GM10266 (cell line): ENCODE data around the gene PVALB.

Source experiments
- DNase-seq: peaks from one replicate; pipeline ENCODE4 v3.0.0; 2012; ENCODE audit errors: extremely low spot score
- TF ChIP-seq, protein P1 (sequence below): IDR thresholded peaks from 2 replicates; pipeline ENCODE4 v1.5.1; 2012; ENCODE audit warnings: mild to moderate bottlenecking, low read depth; ENCODE audit not compliant: control insufficient read depth, insufficient read depth; ENCODE audit errors: missing control alignments

The PVALB gene

DNA sequence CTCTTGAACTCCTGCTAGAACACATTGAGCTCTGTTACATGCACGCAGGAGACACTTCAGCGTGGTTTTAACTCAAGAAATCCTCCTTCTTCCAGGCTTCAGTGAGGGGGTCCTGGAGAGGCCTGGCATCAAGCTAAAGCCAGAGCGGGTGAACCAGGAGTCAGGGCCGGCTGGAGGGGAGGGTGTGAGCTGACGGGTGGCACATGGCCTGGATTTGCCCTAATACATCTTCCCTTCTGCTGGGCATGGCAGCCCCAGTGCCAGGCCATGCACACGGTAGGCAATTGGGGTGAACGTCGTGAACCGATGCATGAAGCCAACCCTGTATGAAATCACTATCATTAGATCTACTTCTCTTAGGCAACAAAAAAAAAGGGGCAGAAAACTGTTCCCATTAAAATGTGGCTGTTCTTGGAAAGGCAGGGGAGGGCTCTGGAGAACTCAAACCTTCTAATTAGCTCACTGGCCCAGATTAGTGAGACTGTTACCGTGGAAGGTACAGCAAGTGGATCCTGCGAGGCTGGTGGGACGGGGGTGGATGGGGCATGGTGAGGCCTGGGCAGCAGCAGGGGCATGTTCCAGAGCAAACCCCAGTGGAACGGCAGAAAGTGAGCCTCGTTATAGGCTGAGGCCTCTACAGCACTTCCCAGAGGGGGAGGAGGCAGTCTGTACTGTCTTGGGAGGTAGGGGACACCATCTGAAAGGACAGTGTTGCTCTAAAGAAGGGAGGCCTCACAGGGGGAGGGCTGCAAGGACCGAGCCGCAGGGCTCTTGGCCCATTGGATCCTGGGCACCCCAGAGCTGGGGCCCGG, 51.5 kb downstream of the PVALB start:
- DNase-seq, result no peak
- TF ChIP-seq, protein P1, sequence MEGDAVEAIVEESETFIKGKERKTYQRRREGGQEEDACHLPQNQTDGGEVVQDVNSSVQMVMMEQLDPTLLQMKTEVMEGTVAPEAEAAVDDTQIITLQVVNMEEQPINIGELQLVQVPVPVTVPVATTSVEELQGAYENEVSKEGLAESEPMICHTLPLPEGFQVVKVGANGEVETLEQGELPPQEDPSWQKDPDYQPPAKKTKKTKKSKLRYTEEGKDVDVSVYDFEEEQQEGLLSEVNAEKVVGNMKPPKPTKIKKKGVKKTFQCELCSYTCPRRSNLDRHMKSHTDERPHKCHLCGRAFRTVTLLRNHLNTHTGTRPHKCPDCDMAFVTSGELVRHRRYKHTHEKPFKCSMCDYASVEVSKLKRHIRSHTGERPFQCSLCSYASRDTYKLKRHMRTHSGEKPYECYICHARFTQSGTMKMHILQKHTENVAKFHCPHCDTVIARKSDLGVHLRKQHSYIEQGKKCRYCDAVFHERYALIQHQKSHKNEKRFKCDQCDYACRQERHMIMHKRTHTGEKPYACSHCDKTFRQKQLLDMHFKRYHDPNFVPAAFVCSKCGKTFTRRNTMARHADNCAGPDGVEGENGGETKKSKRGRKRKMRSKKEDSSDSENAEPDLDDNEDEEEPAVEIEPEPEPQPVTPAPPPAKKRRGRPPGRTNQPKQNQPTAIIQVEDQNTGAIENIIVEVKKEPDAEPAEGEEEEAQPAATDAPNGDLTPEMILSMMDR, result no peak

DNA sequence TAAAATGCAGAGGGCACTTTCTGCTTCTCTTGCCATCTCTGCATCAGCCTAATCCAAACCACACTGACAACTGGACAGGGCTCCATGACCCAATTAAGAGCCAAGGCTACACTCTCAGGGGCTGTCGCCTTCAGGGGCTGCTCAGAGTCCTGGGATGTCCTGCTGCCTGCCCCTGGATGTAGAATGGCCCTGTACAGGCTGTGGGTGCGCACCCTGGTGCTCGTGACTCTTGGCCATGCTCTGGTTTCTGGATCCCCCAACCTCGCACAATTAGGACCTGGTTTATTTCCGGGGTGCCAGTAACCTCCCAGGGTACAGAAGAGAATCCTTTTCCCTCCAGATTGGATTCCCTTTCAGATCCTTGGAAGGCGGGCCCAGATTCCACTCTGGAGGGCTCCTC, 52.2 kb downstream of the PVALB start:
- no peak for DNase-seq
- TF ChIP-seq, protein P1, result no peak

DNA sequence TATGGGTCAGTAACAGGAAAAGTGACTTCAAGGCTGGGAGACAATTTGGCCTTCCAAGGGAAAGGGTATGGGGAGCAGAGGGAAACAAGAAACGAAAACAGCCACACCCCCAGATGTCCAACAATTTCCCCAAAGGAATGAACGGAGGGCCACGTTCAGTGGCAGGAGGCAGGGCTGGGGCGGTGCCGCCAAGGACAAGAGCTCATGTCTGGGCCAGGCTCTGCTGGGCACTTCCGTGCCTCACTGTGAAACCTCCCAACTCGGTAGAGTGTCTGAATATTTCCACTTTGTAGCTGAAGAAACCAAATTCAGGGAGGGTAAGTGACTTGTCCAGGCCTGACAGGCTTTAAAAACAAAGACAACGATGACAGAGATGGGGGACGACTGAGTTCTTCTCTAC, 52.8 kb downstream of the PVALB start:
- TF ChIP-seq, protein P1, result no peak
- no peak for DNase-seq

DNA sequence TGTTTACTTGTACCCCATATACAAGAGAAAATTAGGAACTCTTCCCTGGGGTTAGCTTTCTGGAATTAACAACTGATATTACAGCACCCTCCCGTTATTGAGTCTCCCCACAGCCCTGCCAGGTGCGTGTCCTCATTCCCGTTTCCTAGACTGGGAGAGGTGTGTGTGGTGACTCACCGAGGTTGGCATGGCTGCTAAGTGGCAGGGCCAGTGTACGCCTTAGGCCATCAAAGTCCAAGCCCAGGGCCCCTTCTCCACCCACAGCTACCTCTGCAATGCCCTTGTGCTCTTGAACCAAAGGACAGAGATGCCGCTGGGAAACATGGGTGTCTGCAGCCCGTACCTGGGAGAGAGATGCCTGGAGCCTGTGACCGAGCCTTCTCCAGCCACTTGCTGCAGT, 53.3 kb downstream of the PVALB start:
- no peak for DNase-seq
- TF ChIP-seq, protein P1, result no peak

DNA sequence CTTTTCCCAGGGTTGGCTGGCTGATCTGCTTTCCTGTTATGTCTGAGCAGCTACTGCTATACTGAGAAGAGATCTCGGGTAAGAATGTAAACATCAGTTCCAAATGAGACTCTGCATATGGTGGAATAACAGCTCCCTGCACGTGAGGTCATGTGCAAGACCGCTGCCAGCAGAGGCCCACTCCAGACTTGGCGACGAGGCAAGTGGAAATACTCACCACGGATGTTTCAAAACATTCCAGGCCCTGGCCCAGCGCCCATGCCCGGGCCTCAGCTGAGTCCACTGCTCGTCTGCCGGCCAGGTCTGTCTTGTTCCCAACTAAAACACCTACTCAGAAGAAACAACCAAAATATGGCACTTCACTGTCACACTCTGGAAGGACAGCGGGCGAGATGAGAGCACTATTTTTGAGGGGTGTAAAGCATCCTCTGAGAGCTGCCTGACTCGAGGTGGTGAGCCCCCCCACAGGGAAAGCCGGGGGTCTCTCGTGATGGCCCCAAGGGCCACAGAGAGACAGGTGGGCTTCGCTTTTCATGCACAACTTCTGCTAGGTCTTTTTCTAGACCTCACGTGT, 54.1 kb downstream of the PVALB start:
- TF ChIP-seq, protein P1, result no peak
- no peak for DNase-seq

DNA sequence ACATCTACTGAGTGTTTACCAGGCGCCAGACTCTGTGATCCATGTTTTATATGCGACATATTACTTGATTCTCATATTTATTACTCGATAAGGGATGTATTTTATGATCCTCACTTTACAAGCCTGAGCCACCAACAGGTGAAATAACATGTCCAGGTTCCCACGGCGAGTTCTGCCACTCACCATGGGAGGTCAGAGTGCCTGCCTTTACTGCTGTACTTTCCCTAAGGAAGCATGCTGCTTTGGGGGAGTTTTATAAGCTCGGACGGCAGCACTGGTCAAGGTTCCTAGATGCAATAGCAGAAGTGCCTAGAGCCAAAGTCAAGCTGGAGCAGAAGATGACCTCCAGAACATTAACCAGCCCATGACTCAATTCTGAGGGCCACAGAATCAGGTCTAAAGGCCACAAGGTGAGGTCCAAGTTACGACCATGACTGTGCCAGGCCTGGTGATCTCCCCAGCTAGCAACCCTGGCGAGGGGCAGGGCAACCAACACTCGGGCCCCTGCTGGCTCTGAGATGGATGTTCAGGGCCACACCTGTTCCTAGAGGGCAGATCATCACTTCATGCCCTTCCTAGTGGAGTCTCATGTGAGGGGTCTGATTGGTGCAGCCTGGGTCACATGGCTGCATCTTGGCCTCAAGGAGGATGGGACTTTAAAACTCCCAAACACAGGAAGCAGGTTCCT, 55.1 kb downstream of the PVALB start:
- DNase-seq, result no peak
- TF ChIP-seq, protein P1, result no peak

DNA sequence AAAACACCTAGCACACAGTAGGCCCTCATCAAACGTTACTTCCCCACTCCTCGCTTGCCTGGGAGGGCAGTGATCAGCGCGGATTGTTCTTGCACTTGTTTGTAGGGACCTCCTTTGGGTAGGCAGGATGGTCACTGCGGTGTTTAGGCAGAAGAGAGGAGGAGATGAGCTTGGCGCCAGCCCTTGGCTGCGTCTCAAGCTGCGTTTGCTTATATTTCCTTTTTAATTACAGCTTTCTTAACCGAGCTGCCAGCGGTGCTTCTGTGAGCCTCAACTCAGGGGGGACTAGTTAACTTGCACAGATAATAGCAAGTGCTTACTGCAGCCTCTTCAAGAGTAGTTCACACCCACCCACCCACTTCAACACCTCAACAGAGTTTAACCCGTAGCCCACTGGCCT, 56.0 kb downstream of the PVALB start:
- no peak for DNase-seq

More for the DNA sequence above, 56.0 kb downstream of the PVALB start:
- TF ChIP-seq, protein P1, result no peak
